ENCODE measurements around the gene TPX2. TPM values are rescaled to one million over a fixed set of nuclear protein-coding genes. Genes with fewer than 3 reads are reported as not detected.

TPX2 gene
- total RNA-seq, 8 experiments from 2014 or later, result 1.1 to 75.3 (median 6.1) TPM

DNA sequence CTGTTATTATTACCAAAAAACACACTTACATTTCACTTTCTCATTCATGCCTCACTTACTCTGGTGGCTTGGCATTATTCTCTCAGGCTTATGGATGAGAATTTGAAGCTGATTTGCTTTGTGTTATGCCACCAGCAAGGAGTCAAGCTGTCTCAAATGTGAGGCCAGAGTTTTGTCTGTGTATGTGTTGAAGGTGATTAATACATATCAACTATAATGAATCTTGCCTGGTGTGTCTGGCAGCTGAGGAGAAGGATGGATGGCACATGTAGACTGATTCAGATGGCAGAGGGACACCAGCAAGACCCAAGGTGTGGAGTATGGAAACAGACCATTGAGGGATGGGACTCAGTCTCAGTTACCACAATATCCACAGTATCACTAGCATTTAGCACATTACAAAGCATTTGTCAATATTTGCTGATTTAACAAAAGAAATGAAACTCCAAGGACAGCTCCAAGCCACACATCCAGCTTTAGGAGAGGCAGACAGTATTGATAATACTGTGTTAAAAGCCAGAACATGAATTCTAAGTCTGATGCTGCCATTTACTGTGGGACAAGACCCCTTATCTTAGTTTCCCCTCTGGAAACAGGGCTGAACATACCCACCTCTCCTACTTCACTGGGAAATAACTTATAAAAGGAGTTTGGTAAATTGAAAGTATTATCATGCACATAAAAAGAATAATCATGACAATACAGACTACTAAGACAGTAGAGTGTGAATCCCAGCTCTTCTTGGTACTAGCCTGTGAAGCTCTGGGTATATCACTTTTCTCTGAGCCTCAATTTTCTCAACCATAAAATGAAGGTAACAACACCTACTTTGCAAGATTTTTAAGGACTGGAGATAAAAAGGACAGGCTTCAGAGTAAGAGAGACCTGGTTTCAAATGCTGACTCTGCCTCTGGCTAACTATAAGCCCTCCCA, 27.6 kb upstream of the TPX2 start:
- H3K4me3 ChIP-seq, result no peak overlapping the region
- ATAC-seq (replicated peaks in 6 of 8), result peak in 1 of 8 experiments; percentile 45
- H3K4me1 ChIP-seq (replicated peaks in 1 of 2), result peaks cover 25 to 33% of the 10 kb centered on the region in 2 donors
- H3K27ac ChIP-seq, result no peak overlapping the region
- in situ Hi-C loops (cut with MboI; ENCODE audit: low pct_unique_long_range_greater_than_20kb in 2 of 9, low sequenced_read_pairs in 9 of 9, unreplicated experiment in 9 of 9), result no loop called here

DNA sequence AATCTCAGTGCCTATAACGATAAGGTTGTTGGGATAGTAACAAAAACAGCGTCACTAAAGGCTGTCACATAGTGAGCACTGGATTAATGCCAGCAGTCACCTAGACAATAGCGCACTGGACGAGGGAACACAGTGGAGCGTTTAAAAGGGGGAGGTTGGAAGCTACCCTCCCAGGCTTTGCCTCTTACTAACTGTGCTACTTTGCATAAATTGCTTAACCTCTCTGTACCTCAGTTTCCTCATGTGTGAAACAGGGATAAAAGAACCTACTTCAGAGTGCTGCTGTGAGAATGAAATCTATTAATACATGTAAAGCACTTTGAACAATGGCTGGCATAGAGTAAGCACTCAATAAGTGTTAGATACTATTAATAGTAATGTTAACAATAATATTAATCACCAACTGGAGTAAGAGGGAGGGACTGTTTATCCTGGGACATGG, 27.0 kb upstream of the TPX2 start:
- 15 to 91% (median 36%) methylated on average over 1 to 5 of the region's 5 CpGs; no CpG with 5 or more reads in 2 of the 10 experiments for WGBS, 10 experiments
- Histone ChIP-seq H3K4me1 (replicated peaks in 1 of 2) (peaks cover 31 to 38% of the 10 kb centered on the region in 2 donors), H3K4me3 (no peak overlapping the region), H3K27ac (no peak overlapping the region)
- in situ Hi-C loops (cut with MboI; ENCODE audit: low pct_unique_long_range_greater_than_20kb in 2 of 9, low sequenced_read_pairs in 9 of 9, unreplicated experiment in 9 of 9), result no loop called here
- peak in 5 of 8 experiments; percentile 36 to 57 (median 43) for ATAC-seq (replicated peaks in 6 of 8)

DNA sequence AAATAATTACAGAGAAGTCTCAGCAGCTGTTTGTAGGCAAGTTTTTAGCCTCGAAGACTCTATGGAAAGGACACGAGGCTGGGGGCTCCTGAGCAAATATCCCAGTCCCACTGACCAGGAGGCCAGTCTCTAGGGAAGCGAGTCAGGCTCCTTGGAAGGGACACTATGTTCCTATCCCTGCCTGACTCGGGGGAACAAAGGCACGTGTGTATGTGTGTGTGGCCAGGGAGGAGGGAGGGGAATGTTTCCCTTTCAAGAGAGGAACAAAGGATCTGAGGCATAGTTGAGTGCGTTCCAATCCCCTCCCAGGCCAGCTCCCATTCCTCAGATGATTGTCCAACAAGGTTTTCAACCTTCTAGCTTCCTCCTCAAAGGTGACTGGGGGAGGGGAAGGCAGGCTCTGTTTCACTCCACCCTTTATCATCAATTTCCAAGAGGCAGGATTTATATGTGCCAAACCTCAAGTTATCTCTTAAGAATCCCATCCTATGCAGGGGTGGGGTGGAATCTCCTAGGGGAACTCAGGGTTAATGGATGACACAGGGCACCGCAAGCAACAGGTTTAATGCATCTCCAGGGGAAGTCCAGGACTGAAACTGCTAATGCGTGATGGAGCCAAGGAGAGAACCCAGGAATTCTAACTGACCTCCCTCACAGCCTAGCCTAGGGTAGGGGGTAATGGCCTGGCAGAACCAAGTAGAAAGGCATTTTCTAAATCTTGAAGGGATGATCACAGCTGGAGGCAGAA, 26.4 kb upstream of the TPX2 start:
- WGBS, 10 experiments, result 0 to 56% (median 11%) methylated on average over 1 to 6 of the region's 8 CpGs; no CpG with 5 or more reads in 1 of the 10 experiments
- Histone ChIP-seq H3K4me3 (no peak overlapping the region), H3K27ac (no peak overlapping the region), H3K4me1 (replicated peaks in 1 of 2) (peaks cover 37 to 40% of the 10 kb centered on the region in 2 donors)
- peak; percentile 33 to 93 (median 90) for ATAC-seq (replicated peaks in 6 of 8)
- in situ Hi-C loops (cut with MboI; ENCODE audit: low pct_unique_long_range_greater_than_20kb in 2 of 9, low sequenced_read_pairs in 9 of 9, unreplicated experiment in 9 of 9), result no loop called here

DNA sequence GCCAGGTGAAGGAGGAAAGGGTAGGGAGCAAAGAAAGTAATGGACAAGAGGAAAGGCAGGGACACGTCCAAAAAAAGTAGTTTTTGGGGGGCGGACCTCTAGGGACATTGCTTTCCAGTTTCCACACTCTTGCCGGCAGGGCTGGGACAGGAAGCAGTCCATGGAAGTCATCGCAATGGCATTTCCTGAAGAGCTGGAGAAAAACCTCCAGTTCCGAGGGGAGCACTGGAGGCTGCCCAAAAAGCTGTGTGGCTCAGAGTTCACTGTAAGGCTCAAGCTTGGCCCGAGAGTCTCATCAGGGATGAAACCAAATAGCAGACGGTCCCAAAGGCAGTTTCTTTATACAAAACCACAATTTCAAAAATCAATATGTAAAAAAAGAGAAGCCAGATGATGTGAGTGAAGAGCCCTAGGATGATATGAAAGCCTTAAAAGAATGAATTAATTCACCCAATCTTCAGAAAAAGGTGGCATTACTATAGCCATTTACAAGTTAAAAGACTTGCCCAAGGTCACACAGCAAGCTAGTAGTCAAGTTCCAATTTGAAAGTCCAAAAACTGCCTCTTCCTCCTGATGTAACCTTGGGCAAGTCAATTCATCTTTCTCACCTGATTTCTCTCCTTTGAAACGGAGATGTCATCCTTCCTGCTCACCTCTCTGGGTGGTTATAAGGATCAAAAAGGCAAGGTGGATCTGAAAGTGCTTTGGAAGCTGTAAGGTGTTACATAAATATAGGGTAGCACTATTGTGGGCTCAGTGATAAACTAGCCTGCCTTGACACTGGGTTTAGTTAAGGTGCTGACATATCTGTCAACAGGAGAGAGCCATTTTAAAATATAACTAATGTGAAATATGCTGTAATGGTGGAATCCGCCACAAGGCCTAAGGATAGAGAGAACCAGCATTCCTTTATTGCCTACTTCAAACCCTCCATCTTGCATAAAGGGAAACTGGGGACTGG, 25.5 kb upstream of the TPX2 start:
- H3K4me1 ChIP-seq (replicated peaks in 1 of 2), result peaks cover 39 to 41% of the 10 kb centered on the region in 2 donors
- ATAC-seq (replicated peaks in 6 of 8), result peak in 2 of 8 experiments; percentile 53 to 73
- H3K4me3 ChIP-seq, result no peak overlapping the region
- WGBS, 10 experiments, result 32 to 92% (median 74%) methylated on average over 2 to 7 of the region's 9 CpGs
- in situ Hi-C loops (cut with MboI; ENCODE audit: low pct_unique_long_range_greater_than_20kb in 2 of 9, low sequenced_read_pairs in 9 of 9, unreplicated experiment in 9 of 9), result no loop called here
- no peak overlapping the region for H3K27ac ChIP-seq

DNA sequence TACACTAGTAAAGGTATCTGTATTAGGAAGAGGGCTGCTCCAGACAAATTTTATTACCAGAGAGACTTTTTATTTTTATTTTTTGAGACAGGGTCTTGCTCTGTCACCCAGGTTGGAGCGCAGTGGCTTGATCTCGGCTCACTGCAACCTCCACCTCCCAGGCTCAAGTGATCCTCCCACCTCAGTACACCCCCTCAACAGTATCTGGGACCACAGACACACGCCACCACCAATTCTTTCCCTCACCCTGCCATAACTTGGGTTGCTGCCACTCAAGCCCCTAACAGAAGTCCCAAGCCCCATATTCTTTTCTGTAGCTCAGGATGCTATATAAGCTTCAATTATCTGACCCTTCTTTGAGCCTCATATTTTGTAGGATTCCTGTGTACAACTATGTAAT, 23.3 kb upstream of the TPX2 start:
- WGBS, 10 experiments, result 44 to 100% (median 78%) methylated on average over 1 to 3 of the region's 3 CpGs; no CpG with 5 or more reads in 3 of the 10 experiments

DNA sequence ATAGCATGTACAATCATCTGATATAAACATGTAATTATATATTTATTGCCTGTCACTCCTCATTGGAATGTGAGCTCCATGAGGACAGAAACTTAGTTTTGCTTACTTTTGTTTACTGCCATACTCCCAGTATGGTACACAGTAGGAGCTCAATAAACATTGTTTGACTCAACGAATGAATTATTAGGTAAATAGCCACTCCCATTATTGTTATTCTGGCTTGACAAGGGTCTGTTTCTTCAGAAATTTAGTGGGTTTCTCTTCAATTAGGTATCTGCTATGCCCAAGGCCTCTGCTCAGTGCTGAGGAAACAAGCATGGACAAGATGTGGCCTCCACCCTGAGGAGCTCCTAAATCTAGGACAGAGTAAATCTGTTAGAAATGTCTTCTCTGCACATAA, 22.7 kb upstream of the TPX2 start:
- Histone ChIP-seq H3K4me1 (replicated peaks in 1 of 2) (peaks cover 60% of the 10 kb centered on the region in 2 donors), H3K4me3 (no peak overlapping the region), H3K27ac (no peak overlapping the region)
- in situ Hi-C loops (cut with MboI; ENCODE audit: low pct_unique_long_range_greater_than_20kb in 2 of 9, low sequenced_read_pairs in 9 of 9, unreplicated experiment in 9 of 9), result no loop called here
- WGBS, 10 experiments, result 50 to 100% (median 67%) methylated on average over 1 of the region's 1 CpG; no CpG with 5 or more reads in 3 of the 10 experiments
- peak in 1 of 8 experiments; percentile 4 for ATAC-seq (replicated peaks in 6 of 8)

More for the DNA sequence above, 23.3 kb upstream of the TPX2 start:
- Histone ChIP-seq H3K4me1 (replicated peaks in 1 of 2) (peaks cover 55 to 57% of the 10 kb centered on the region in 2 donors), H3K4me3 (no peak overlapping the region), H3K27ac (no peak overlapping the region)
- no peak for ATAC-seq (replicated peaks in 6 of 8)
- in situ Hi-C loops (cut with MboI; ENCODE audit: low pct_unique_long_range_greater_than_20kb in 2 of 9, low sequenced_read_pairs in 9 of 9, unreplicated experiment in 9 of 9), result no loop called here

DNA sequence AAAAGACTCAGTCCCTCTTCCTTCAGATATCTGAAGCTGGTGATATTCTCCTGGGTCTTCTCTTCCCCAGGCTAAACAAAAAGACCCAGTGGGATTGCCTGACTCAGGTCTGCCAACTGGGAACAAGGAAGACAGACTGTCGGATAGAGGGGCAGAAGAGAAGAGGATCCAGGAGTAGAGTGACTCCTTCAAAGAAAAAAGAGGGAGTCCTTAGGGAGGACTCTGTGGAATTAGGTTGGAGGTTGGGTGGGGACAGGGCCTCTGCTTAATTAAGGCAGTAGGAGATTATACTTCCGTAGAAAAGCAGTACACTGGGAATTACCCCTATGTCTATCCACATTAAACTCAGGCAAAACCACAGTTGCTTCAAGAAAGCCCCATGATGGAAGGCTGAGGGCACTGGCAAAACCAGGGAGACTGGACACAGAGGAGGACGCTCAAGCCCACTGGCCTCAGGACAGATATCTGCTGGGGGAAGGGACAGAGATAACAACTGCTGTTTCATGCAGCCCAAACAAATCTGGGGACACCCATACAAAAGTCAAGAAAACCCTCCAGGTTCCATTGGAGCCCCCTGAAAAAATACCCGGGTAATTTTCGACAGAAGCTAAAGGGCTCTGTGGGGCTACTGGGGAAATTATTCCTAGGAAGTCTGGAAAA, 22.1 kb upstream of the TPX2 start:
- WGBS, 10 experiments, result 75 to 100% (median 85%) methylated on average over 1 to 5 of the region's 5 CpGs; no CpG with 5 or more reads in 1 of the 10 experiments
- Histone ChIP-seq H3K4me1 (replicated peaks in 1 of 2) (peaks cover 60 to 61% of the 10 kb centered on the region in 2 donors), H3K4me3 (no peak overlapping the region), H3K27ac (no peak overlapping the region)
- in situ Hi-C loops (cut with MboI; ENCODE audit: low pct_unique_long_range_greater_than_20kb in 2 of 9, low sequenced_read_pairs in 9 of 9, unreplicated experiment in 9 of 9), result no loop called here
- no peak for ATAC-seq (replicated peaks in 6 of 8)

DNA sequence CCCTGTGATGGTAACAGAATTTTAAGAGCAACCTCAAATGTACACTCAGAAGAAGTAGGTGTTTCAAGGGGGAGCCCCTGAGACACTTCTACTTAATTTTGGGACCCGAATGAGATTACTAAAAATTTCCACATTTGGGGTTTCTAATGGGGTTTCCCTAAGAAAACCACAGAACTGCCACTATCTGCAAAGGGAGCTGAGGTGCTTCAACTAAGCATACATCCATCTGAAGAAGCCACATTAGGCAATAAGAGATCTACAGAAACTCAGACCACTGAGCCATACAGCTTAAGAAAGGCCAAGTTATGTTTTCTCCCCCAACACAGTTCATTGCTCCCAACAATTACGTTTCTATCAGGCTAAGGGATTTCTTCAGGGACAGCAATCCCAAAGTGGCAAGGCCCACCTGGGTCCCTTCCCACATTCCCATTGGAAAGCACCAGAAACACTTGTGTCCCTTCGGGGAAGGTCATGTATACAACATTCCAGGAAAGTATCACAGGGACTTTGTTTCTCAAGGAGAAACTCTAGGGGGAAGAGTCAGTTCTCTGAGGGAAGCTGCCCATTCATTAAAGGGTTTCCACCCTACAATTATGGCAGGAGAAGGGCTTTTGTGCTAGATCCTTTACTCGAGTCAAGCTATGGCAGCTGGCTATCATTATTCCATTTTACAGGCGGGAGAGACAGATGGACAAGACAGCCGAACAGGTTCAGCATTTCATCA, 21.4 kb upstream of the TPX2 start:
- H3K4me1 ChIP-seq (replicated peaks in 1 of 2), result peaks cover 54 to 55% of the 10 kb centered on the region in 2 donors
- ATAC-seq (replicated peaks in 6 of 8), result no peak
- 72 to 100% (median 91%) methylated on average over 1 to 6 of the region's 6 CpGs; no CpG with 5 or more reads in 3 of the 10 experiments for WGBS, 10 experiments
- no peak overlapping the region for H3K27ac ChIP-seq
- no peak overlapping the region for H3K4me3 ChIP-seq
- in situ Hi-C loops (cut with MboI; ENCODE audit: low pct_unique_long_range_greater_than_20kb in 2 of 9, low sequenced_read_pairs in 9 of 9, unreplicated experiment in 9 of 9), result no loop called here

DNA sequence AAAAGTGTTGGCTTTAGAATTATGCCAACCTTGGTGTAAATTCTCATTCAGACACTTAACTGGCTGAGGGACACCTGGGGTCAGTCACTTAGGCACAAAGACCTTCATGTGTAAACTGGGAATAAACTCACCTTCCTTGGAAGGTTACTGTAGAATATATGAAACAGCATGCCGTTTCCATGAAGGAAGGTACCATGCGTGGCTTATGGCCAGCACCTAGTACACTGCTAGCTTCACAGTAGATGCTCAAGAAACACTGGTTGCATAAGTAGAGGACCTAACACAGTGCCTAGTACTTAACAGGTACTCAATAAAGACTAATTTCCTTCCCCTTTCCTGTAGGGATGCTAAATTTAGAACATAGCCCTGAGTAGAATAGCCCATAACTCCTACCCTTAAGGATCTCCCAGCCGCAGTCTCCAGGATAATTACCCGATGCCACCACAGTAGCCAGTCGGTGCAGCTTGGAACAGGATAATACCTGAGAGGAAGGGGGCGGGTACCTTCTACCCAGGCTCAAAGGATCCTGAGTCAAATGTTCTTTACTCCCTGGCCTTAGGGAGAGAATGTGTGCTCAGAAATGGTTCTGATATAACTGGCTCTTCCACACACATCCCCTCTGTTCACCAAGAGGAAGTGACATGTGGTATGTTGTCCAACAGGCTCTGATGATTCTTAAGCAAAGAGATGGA, 20.0 kb upstream of the TPX2 start:
- 75 to 100% (median 100%) methylated on average over 1 to 6 of the region's 6 CpGs; no CpG with 5 or more reads in 1 of the 10 experiments for WGBS, 10 experiments
- ATAC-seq (replicated peaks in 6 of 8), result no peak

DNA sequence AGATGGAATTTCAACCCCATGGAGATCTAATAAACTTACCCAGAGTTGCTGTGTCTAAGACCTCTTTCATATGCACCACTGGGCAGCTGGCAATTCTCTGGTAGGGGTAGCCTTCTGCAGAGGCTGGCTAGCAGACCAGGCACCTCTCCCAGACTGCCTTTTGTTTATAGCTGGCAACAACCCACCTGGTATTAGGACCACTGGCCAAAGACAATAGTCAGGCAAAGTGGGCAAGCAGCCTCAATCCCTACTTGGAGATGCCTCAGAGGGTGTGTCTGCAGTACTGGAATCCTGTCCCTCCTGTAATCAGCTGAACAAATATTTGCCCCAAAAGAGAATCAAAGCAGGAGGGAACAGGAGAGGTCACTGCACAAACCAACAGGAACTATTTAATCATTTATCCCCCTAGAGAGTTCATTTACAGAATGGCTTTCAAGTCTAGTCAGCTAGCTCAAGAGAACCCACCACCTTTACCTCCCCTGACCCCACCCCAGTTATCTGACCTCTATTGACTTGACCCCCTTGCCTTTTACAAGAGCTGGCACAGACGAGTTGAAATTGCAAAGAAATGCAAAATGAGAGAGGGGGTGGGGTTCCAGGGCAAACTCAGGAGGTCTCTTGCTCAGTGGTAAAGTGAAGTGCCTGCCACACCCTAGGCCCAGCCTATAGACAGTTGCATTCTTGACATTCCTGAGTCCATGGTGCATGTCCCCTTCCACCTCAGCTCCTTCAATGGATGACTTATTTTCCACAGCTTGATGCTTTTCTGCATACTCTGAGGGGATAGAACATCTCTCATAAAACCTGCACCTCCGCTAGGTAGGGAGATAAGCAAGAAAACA, 19.2 kb upstream of the TPX2 start:
- peaks cover 45 to 46% of the 10 kb centered on the region in 2 donors for H3K4me1 ChIP-seq (replicated peaks in 1 of 2)

More for the DNA sequence above, 20.0 kb upstream of the TPX2 start:
- peaks cover 45 to 46% of the 10 kb centered on the region in 2 donors for H3K4me1 ChIP-seq (replicated peaks in 1 of 2)
- H3K27ac ChIP-seq, result no peak overlapping the region
- in situ Hi-C loops (cut with MboI; ENCODE audit: low pct_unique_long_range_greater_than_20kb in 2 of 9, low sequenced_read_pairs in 9 of 9, unreplicated experiment in 9 of 9), result no loop called here
- H3K4me3 ChIP-seq, result peak overlapping the region in 1 of 5 donors; percentile 92

More for the DNA sequence above, 19.2 kb upstream of the TPX2 start:
- in situ Hi-C loops (cut with MboI; ENCODE audit: low pct_unique_long_range_greater_than_20kb in 2 of 9, low sequenced_read_pairs in 9 of 9, unreplicated experiment in 9 of 9), result loop anchor here in 2 of 9 experiments (10.0 kb wide), 2 partner anchors 55 to 85 kb away; partner anchors contain the start of gene COX4I2 (in 1 of the 2)
- WGBS, 10 experiments, result 0 to 100% (median 53%) methylated on average over 1 to 2 of the region's 2 CpGs; no CpG with 5 or more reads in 2 of the 10 experiments
- no peak overlapping the region for H3K27ac ChIP-seq
- ATAC-seq (replicated peaks in 6 of 8), result peak in 1 of 8 experiments; percentile 3
- peak overlapping the region in 3 of 5 donors; percentile 70 to 92 (median 81) for H3K4me3 ChIP-seq

All from motor neuron (in vitro differentiated cells).